ENCODE results near the gene JMJD6.
A peak's percentile ranks its signal among the peaks of the same experiment; 100 is the strongest.
"Not testable (repeated sequence)": the region's sequence is repeated elsewhere in the genome, so short reads cannot be mapped to it uniquely, and the experiment has no call there.

JMJD6 gene

DNA sequence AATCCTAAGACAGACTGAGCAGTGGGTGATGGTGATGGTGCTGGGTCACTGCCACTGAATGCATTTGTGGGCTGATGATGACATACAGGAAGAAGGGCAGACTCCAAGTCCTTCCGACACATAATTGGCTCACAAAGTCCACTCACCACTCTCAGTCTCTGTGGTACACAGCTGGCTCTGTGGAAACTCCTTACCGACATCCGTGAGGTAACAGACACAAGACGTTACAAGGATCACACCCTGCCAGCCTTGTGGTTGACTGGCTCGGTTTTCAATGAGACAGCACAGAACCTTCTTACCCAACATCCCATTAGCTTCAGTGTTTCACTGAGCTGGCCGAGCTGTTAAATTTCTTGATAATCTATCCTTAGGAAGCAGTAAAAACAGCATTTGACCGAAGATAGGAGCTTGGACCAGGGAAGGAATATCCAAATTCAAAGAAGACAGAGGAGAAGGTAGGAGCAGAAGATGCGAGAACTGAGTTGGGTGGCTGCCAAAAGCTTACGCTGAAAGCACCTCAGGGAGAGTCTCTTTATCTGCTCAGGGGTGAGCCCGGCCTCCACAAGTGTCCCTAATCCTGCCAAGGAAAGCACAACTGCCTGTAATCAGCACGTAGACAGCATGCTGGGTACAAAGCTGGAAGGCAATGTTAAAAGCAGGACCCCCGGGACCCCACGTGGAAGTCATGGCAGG is 10.1 kb downstream of the JMJD6 start:
- DNase-seq (ENCODE audit: low spot score), result no peak

DNA sequence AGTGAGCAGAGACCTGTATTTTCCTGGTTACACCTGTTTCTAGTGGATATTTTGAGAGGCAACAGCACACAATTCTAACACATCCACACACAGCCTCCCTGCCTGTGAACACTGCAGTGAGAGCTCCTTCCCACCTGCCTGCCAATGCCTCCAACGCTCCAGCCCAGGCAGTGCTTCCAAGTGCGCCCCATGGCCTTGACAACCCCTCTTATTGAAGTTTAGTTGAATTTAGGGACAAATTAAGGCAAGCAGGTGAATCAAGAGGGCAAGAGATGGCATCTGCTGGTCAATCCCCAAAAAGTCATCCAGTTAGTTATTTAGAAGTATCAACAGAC is 10.9 kb downstream of the JMJD6 start:
- no peak for DNase-seq (ENCODE audit: low spot score)

DNA sequence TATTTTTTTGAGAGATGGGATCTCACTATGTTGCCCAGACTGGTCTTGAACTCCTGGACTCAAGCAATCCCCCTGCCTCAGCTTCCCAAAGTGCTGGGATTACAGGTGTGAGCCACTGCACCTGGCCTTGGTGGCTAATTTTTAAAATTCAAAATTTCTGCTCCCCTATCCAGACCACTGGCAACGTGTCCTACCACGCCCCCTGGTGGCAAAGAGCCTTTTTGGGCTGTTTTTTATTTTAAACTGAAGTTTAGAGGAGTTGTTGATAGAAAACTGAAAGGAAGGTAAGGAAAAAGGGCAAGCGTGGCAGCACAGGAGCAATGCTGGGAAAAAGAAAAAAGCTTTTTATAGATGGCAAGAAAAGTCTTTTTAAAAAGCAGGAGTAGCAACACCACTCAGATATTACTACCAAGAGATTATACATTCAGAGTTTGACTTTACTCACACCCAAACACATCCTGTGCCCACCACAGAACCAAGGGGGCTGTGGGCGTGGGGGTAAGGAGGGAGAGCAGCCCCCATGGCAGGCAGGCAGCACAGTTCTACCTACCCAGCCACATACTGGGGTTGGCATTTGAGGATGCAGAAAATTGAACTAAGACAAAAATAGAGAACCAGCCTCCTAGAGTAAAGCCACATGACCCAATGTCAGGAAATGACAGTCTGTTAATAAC is 11.4 kb downstream of the JMJD6 start:
- no peak for DNase-seq (ENCODE audit: low spot score)

DNA sequence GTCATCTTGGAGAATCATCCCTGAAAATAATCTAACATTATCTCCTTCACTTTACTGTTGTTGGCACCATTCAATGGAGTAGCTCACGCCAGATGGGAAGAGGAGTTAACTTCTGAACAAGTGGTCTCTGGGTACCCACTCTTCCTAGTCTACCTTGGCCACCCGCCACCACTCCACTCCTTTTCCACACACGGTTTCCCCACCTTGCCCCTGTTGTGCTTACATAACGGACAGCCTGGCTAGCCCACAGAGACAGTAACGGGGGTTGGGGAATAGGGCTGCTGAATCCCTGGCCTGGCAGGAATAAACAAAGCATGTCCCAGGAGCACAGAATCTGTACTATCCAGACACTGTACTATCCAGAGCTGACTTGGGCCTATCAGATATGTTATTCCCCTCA is 12.1 kb downstream of the JMJD6 start:
- no peak for DNase-seq (ENCODE audit: low spot score)

DNA sequence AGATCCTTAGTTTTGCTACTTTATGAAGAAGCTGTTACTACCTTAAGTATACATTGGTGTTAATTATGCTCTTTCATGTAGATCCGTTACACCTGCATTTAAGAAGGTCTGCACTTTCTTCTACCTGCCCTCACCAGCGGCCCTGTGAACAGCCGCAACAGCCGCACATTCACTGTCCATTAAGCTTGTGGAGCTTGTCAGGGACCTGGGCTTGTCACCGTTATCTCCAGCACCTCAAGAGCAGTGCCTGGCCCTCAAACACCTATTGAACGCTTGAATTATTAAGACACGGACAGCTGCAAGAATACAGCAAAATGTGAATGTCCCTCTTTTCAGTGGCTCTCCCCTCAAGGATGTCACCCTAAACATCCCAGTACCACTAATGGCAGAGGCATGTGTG is 12.6 kb downstream of the JMJD6 start:
- no peak for DNase-seq (ENCODE audit: low spot score)

DNA sequence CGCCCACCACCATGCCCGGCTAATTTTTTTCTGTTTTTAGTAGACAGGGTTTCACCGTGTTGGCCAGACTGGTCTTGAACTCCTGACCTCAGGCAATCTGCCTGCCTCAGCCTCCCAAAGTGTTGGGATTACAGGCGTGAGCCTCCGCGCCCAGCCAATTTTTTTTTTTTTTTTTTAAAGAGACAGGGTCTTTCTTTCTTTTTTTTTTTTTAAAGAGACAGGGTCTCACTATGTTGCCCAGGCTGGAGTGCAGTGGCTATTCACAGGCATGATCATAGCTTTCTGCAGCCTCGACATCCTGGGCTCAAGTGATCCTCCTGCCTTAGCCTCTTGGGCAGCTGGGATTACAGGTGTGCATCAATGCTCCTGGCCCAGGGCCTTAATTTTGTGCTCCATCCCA is 14.1 kb downstream of the JMJD6 start:
- not testable (repeated sequence) for DNase-seq (ENCODE audit: low spot score)

DNA sequence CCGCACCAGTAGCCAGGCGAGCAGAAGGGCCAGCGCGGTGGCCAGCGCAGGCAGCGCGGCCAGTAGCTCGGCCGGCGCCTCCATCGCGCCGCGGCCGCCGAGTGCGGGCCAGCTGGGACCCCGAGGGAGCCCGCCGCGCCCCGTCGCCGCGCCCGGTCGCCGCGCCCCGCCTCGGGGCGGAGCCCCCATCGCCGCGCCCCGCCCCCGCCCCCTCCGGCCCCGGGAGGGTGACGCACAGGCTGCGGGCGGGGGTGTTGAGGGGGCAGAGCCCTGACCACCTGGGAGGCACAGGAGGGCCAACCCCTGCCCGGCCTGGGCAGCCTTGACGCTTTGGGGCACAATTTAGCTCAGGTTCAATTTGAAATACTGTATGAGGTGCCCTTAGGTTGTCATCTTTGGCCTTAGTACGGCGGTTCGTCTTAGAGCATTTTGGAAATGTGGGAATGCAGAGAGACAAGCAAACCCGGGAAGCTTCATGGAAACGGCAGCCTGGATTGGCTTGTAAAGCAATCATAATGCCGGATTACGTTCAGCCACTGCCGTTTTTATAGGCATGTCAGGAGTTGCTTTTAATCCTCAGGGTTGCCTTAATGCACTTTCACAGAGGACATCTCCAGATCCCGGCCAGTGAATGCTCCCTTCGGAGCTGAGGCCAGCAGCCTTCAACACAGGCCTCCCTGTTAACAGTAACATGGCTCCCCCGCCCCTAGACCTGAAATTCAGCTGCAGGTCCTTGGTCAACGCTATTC is 15.4 kb downstream of the JMJD6 start, which contains the start of gene MXRA7:
TSS of gene MXRA7 (minus strand) at position 103 of the 749 bp plus-strand sequence. CDS start at position 84, 19 bp downstream.
- DNase-seq (ENCODE audit: low spot score), result no peak

DNA sequence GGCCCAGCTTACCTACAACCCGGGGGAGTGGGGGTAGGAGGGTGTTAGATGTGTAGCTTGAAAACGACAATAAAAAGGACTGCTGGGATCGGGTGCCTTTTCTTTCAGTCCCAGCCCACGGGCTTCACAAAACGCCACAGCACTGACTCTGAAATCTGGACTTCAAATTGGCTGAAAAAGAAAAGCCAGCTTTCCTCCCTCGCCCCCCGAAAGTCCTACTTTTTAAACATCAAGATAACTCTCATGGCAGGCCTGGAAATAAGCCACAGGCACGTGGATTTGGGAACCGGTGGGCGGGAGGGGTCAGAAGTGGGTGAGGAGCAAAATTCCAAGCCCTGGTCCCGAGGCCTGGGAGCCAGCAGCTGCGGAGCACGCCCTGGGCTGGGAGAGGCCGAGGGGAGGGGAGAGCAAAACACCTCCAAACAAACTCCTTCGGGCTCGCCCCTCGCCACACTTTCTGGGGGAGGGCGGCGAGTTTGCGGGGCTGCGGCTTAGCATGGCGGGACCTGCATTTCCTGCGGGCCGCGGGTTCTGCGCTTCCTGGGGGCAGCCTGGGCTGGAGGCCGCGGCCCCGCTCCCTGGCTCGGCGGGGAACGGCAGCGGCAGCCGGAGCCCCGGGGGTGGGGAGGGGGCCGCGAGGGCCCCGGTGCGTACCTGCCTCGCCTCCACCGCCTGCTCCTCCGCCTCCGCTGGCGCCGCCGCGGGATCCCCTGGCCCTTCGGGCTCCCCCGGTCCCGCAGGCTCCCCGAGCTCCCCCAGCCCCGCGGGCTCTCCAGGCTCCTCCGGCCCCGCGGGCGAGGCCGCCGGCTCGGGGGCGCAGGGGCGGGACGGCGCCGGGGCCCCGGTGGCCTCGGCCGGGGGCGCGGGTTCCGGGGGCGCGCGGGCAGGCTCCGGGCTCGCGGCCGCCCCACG is 16.2 kb downstream of the JMJD6 start:
- DNase-seq (ENCODE audit: low spot score), result not testable (repeated sequence)

DNA sequence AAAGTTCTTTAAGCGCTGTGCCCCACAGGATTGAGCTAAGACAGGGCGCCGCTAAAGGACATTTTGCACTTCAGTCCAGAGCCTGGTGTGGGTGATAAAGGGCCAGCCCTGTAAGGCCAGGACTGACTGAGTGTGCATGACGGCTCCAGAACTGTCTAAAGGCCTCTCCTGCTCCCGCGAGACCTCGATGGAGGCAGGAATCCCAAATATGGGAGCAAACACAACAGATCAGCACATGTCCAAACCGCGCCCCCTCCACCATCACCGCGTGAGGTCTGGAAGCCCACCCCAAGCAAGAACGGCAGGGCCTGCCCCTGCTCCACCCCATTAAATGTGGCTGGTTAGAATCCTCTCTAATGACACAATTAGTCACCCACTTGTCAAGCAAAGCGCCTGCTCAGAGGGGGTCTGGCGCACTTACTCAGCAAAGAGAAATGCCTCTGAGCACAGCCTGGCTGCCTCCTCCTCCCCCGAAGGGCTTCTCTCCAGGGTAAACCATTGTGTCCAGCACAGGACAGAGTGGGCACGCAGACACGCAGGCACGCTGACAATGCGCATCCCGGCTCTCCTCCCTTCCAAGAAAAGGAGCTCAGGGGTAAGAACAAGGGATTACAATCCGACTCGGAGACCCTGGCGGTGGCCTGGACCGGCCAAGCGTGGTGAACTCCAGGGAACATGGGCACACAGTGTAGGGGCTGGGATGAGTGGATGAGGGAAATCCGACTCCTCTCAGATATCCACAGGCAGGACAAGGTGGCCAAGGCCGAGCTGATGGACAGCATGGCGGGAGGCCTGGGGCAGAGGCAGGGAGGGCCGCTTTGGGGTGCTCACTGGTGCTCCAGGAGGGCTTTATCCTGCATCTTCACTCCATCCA is 17.1 kb downstream of the JMJD6 start:
- no peak for DNase-seq (ENCODE audit: low spot score)

DNA sequence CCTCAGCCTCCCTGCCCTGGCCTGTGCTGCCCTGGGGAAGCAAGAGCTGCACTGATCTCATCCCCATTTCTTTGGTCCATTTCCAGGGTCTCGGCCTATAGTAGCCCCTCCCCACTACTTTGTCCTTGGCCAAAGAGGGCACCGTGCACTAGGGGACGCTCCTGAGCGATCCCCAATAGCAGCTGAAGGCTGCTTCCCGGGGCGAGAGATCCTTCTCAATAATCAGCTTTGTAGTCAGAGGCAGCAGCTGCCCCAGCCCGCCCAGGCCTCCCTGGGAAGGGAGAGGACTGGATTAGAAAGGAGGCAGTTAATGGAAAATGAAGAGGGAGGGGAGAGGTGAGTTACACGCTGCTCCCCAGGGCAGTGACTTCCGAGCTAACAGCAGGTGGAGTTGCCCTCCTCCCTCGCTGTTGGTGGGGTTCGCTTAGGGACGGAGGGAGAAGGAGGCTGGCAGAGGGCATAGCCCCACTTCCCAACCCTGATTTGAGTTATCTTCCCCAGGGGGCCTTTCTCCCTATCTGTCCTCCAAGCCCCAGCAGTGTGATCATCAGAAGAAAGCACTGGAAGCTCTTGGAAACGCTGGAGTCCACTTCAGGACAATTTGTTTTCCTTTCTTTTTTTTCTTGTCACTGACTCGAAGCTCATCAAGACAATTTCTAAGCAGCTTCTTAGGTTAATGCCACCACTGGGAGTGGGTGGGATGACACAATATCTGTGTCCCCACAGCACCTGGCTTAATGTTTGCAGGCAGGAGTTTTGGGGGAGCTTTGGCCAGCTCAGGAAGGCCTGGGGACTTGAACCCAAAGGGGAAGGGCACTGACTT is 18.2 kb downstream of the JMJD6 start:
- no peak for DNase-seq (ENCODE audit: low spot score)

DNA sequence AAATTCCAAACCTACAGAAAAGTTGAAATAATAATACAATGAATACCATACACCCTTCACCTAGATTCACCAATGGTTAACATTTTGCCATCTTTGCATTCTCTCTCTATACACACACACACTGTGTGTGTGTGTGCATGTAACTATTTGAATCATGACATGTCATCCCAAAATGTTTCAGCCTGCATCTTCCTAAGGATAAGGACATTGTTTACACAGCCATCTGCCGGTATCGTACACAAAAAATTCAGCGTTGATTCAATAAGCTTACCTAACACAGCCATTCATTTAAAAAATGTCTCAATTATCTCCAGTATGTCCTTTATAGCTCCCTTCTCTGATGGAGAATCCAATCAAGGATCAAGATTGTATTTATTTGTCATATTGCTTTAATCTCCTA is 19.6 kb downstream of the JMJD6 start:
- no peak for DNase-seq (ENCODE audit: low spot score)

DNA sequence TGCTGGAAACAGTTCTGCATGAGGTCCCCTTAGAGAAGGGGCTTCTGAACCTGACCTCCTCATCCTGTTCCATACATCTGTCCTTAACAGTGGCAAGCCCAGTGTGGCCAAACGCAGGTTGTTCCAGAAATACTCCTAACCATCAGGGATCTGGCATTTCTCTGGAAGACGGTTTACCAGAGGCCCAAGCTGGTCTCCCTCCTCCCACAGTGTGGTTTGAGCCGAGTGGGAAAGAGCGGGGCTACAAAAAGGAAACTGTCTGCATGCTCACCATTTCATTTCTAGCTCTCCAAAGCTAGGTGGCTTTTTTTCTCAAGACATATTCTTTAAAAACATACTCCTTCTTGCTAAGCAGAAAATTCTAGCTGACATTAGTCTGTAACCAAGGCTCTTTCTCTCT is 21.6 kb downstream of the JMJD6 start:
- DNase-seq (ENCODE audit: low spot score), result no peak

DNA sequence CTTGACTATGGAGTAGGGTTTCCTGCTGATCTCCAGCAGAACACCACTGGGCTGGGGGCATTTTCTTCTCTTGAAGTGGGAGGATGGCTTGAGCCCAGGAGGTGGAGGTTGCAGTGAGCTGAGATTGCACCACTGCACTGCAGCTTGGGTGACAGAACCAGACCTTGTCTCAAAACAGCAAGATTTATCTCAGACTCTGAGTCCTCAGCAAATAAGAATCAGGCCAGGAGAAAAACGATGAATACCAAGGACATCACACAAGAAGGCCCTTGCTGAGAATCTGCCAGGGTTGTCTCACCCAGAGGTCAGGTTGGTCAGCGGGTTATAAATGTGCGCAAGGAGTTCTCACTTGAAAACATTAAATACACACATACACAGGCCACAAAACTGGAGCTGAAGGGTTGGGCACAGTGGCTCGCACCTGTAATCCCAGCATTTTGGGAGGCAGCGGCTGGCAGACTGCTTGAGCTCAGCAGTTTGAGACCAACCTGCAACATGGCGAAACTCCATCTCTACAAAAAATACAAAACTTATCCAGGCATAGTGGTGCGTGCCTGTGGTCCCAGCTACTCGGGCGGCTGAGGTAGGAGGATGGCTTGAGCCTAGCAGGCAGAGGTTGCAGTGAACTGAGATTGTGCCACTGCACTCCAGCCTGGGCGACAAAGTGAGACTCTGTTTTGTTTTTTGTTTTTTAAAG is 23.3 kb downstream of the JMJD6 start:
- DNase-seq (ENCODE audit: low spot score), result no peak

DNA sequence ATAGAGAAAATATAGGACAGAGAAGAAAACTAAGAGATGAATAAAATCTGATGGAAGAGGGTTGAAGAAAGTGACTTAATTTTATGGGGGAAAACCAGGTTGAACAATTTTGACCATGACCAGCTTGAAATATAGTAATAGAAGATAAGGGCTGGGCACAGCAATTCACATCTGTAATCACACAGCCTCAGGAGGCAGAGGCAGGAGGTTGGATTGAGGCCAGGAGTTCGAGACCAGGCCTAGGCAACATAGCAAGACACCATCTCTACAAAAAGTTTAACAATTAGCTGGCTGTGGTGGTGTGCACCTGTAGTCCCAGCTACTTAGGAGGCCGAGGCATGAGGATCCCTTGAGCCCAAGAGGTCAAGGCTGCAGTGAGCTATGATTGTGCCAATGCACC is 24.3 kb downstream of the JMJD6 start:
- no peak for DNase-seq (ENCODE audit: low spot score)

DNA sequence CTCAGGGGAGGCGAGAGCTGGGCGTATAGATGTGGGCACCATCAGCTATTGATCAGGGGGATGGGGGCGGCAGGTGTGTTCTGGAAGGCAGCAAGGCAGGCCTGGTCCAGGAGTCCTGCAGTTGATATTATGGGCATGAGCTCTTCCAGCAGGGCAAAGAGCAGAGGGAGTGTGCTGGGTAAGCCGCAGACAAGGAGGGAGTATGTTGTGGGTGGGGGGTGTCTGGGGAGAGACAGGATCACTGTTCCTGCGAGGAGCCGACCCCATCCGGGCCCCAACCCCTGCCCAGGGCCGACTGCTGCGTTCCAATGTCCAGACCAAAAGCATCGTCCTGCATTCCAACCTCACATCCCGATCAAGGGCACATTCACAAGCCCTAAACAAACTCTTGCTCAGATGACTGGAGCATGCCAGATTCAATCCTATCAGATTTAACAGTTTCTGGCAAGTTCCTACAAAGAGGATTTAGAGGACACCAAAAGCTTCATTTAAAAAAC is 24.9 kb downstream of the JMJD6 start:
- no peak for DNase-seq (ENCODE audit: low spot score)

DNA sequence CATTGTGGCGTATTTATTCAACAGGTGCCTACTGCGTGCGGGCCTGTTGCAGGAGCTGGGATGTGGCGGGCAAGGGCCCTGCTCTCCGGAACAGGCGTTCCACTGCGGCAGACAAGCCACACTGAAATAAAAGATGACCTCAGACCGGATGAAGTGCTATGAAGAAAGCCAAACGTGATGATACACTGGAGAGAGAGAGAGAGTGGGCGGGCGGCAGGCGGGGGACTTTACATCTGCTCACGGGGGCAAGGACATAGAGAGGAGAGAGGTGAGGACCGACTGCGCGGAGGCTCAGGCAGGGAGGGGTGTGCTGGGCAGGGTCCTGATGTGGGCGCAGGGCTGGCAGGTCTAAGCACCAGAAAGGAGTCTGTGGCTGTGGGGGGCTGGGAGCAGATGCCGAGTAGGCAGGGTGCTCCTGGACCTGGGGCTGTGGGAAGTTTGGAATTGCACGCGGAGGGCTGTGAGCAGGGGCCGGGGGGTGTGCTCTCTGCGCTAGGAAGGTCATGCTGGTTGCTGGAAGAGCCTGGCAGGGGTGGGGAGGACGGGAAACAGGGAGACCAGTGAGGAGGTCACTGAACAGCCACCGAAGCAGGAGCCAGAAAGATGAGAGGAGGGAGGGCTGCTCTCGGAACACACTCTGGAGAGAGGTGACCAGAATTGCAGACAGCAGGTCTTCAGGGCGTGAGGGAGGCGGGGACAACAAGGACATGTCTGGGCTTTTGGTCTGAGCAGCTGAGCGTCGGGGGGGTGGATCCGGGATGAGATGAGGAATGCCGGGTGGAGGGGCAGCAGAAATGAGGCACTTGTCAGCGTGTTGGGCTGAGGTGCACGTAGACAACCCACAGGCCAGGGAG is 25.6 kb downstream of the JMJD6 start:
- DNase-seq (ENCODE audit: low spot score), result peak; percentile 38

DNA sequence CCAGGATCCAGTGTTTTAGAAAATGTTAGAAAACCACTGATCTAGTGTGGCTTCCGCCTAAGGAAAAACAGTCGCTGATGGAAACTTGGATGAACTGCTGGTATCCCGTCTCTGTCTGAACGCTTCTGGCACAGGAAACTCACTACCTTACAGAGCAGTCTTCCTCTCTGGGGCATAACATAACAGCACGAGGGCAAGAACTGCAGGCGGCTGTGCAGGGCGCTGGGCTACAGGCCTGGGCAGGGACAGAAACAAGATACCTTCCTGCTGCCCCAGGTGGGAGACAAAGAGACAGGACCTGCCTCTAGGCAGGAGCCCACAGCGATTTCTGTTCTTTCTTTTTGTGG is 26.2 kb downstream of the JMJD6 start:
- DNase-seq (ENCODE audit: low spot score), result no peak

DNA sequence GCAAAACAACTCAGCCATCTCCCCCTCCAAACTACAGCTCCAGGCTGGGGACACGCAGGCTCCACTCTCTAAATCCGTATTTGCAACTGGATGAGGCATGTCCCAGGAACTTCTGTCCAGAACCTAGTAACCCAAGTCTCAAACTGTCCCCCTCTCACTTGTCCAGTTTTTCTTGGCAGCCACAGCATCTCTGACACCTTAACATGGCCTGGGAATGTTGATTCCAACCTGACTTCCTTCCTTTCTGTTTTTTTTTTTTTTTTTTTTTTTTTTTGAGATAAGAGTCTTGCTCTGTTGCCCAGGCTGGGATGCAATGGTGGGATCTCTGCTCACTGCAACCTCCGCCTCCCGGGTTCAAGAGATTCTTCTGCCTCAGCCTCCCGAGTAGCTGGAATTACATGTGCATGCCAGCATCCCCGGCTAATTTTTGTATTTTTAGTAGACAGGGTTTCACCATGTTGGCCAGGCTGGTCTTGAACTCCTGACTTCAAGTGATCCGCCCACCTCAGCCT is 27.9 kb downstream of the JMJD6 start:
- DNase-seq (ENCODE audit: low spot score), result not testable (repeated sequence)

Data from COLO829 (cell line).